CD14-positive monocyte (primary cell): ENCODE data around the gene ZFYVE28. TPM values are rescaled to one million over a fixed set of nuclear protein-coding genes. Genes with fewer than 3 reads are reported as not detected.

Source experiments
- DNase-seq, 3 donors: peaks; one replicate each; pipeline ENCODE4 v3.0.0-alpha.2; 2011 to 2022
- H2AFZ ChIP-seq: 2 replicates; pipeline ENCODE4 v1.6.0; 2012; ENCODE audit warnings: mild to moderate bottlenecking, low read depth, low read length, inconsistent platforms; ENCODE audit not compliant: insufficient read depth, poor library complexity, severe bottlenecking
- H3K27ac ChIP-seq, 2 donors: 1 replicate in 1 of 2; 2 replicates in 1 of 2; pipeline ENCODE4 v1.5.1; 2012 to 2013; ENCODE audit warnings: low read length in 2 of 2, control low read depth in 1 of 2, inconsistent platforms in 1 of 2, low read depth in 1 of 2, mild to moderate bottlenecking in 1 of 2
- H3K27me3 ChIP-seq, 2 donors: one replicate each; pipeline versions ENCODE4 v1.6.0 to v1.6.1; 2011 to 2013; ENCODE audit warnings: low read length in 2 of 2; ENCODE audit not compliant: control insufficient read depth in 2 of 2, insufficient read depth in 2 of 2
- H3K36me3 ChIP-seq, 2 donors: replicated peaks in 1 of 2; 1 replicate in 1 of 2; 2 replicates in 1 of 2; pipeline versions ENCODE4 v1.5.1 to v1.6.1; 2012 to 2013; ENCODE audit warnings: low read length in 2 of 2, control low read depth in 1 of 2, inconsistent platforms in 1 of 2, mild to moderate bottlenecking in 1 of 2; ENCODE audit not compliant: insufficient read depth in 2 of 2, control insufficient read depth in 1 of 2
- H3K4me1 ChIP-seq, 2 donors: 1 replicate in 1 of 2; 2 replicates in 1 of 2; pipeline versions ENCODE4 v1.5.1 to v1.6.1; 2012 to 2013; ENCODE audit warnings: low read length in 2 of 2, control low read depth in 1 of 2, inconsistent platforms in 1 of 2, mild to moderate bottlenecking in 1 of 2, moderate library complexity in 1 of 2; ENCODE audit not compliant: insufficient read depth in 2 of 2, control insufficient read depth in 1 of 2
- H3K4me2 ChIP-seq: replicated peaks from 2 replicates; pipeline ENCODE3; 2012; ENCODE audit warnings: low read length, moderate library complexity, mild to moderate bottlenecking; ENCODE audit not compliant: poor library complexity, severe bottlenecking; ENCODE audit errors: extremely low read depth
- H3K4me3 ChIP-seq, 3 experiments: fragments of 200-600 bp in 1 of 3; sonication (generic) in 1 of 3; replicated peaks in 1 of 3; 1 replicate in 2 of 3; 2 replicates in 1 of 3; pipeline ENCODE4 v1.5.1; 2011 to 2013; ENCODE audit warnings: low read length in 3 of 3, mild to moderate bottlenecking in 3 of 3, control low read depth in 2 of 3, low read depth in 2 of 3, inconsistent platforms in 1 of 3, moderate library complexity in 1 of 3
- H3K79me2 ChIP-seq: 2 replicates; pipeline ENCODE4 v1.6.0; 2012; ENCODE audit warnings: mild to moderate bottlenecking, control low read depth, inconsistent platforms, low read length, moderate library complexity; ENCODE audit not compliant: insufficient read depth
- H3K9ac ChIP-seq: 2 replicates; pipeline ENCODE4 v1.6.0; 2017; ENCODE audit warnings: low read length, mild to moderate bottlenecking; ENCODE audit not compliant: insufficient read depth, poor library complexity, severe bottlenecking
- H3K9me3 ChIP-seq, 2 donors: replicated peaks in 1 of 2; 1 replicate in 1 of 2; 2 replicates in 1 of 2; pipeline versions ENCODE4 v1.5.1 to v1.6.1; 2012 to 2013; ENCODE audit warnings: low read length in 2 of 2, control low read depth in 1 of 2; ENCODE audit not compliant: control insufficient read depth in 1 of 2, insufficient read depth in 1 of 2
- H4K20me1 ChIP-seq: 2 replicates; pipeline ENCODE4 v1.6.0; 2012; ENCODE audit warnings: mild to moderate bottlenecking, low read length, control low read depth, moderate library complexity; ENCODE audit not compliant: insufficient read depth
- H3K27ac Mint-ChIP-seq, 7 donors: one replicate each; pipeline ENCODE4 v1.8.0; 2020; ENCODE audit warnings: mild to moderate bottlenecking in 7 of 7, mixed read lengths in 7 of 7, moderate library complexity in 6 of 7, inconsistent platforms in 2 of 7
- H3K27me3 Mint-ChIP-seq, 3 donors: one replicate each; pipeline ENCODE4 v1.8.0; 2021 to 2022; ENCODE audit warnings: low read depth in 3 of 3, mild to moderate bottlenecking in 3 of 3, mixed read lengths in 3 of 3, moderate library complexity in 3 of 3, inconsistent platforms in 1 of 3
- H3K36me3 Mint-ChIP-seq, 2 donors: one replicate each; pipeline ENCODE4 v1.8.0; 2020; ENCODE audit warnings: mixed read lengths in 2 of 2, inconsistent platforms in 1 of 2, mild to moderate bottlenecking in 1 of 2
- H3K4me1 Mint-ChIP-seq: one replicate; pipeline ENCODE4 v1.8.0; 2020; ENCODE audit warnings: mild to moderate bottlenecking, mixed read lengths
- H3K4me3 Mint-ChIP-seq, 2 donors: one replicate each; pipeline ENCODE4 v1.8.0; 2020; ENCODE audit warnings: mild to moderate bottlenecking in 2 of 2, mixed read lengths in 2 of 2, moderate library complexity in 1 of 2
- H3K9me3 Mint-ChIP-seq, 7 donors: one replicate each; pipeline ENCODE4 v1.8.0; 2020 to 2022; ENCODE audit warnings: mixed read lengths in 7 of 7, mild to moderate bottlenecking in 6 of 7, moderate library complexity in 6 of 7, inconsistent platforms in 2 of 7
- WGBS: methylation state at CpG from one replicate; pipeline ENCODE4 v1.1.5; 2013; ENCODE audit warnings: missing lambda C conversion rate; ENCODE audit not compliant: insufficient coverage; 5-methylcytosine and 5-hydroxymethylcytosine counted together
- intact Hi-C, 2 donors: fragments of 100-400 bp; cut with micrococcal nuclease; formaldehyde crosslinking; loops; one replicate each; pipeline versions ENCODE4 v1.15.0 to v1.15.1; 2023
- polyA plus RNA-seq, 3 donors: library from polyadenylated mRNA; depleted of rRNA in 1 of 3; unstranded in 2 of 3; stranded (reverse) in 1 of 3; fragments of 300-500 nt in 2 of 3; fragments of >200 nt in 1 of 3; fragmentation: Illumina TruSeq in 2 of 3; gene quantifications; 1 replicate in 2 of 3; 2 replicates in 1 of 3; pipeline ENCODE4 v1.2.3, GENCODE V29; 2012 to 2021
- TF ChIP-seq, protein P1 (sequence below): fragments of 200-600 bp; IDR thresholded peaks from one replicate; pipeline ENCODE4 v1.8.0; 2022; ENCODE audit warnings: antibody characterized with exemption, mild to moderate bottlenecking

Gene ZFYVE28
- polyA plus RNA-seq, 3 donors, result 1.0 to 4.4 (median 1.1) TPM

DNA sequence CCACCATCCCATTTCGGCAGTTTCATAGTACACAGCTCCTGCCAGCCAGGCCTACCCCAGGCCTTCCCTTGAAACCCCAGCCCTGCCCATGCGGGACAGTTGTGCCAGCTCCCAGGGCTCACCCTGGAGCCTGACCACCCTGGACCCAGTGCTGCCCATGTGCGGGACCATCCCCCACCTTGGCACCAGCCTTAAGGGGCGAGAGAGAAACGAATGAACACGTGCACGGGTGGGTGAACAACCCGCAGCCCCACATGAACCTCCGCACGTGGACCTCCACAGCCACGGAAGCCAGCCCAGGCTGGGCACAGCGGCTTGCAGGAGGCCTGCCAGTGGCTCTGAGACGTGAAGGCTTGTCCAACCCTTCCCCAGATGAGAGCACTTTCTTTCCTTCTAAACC lies 80.5 kb downstream of the ZFYVE28 start:
- TF ChIP-seq, protein P1, sequence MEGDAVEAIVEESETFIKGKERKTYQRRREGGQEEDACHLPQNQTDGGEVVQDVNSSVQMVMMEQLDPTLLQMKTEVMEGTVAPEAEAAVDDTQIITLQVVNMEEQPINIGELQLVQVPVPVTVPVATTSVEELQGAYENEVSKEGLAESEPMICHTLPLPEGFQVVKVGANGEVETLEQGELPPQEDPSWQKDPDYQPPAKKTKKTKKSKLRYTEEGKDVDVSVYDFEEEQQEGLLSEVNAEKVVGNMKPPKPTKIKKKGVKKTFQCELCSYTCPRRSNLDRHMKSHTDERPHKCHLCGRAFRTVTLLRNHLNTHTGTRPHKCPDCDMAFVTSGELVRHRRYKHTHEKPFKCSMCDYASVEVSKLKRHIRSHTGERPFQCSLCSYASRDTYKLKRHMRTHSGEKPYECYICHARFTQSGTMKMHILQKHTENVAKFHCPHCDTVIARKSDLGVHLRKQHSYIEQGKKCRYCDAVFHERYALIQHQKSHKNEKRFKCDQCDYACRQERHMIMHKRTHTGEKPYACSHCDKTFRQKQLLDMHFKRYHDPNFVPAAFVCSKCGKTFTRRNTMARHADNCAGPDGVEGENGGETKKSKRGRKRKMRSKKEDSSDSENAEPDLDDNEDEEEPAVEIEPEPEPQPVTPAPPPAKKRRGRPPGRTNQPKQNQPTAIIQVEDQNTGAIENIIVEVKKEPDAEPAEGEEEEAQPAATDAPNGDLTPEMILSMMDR, result no peak
- Histone ChIP-seq H3K4me1 (no peaks in the 10 kb centered on the region), H2AFZ (no peak overlapping the region), H4K20me1 (no peaks in the 10 kb centered on the region), H3K9ac (no peak overlapping the region), H3K27me3 (no peaks in the 10 kb centered on the region), H3K79me2 (no peaks in the 10 kb centered on the region), H3K27ac (no peak overlapping the region), H3K36me3 (no peaks in the 10 kb centered on the region), H3K4me2 (no peak overlapping the region), H3K4me3 (no peak overlapping the region), H3K9me3 (no peaks in the 10 kb centered on the region)
- H3K4me3 Mint-ChIP-seq, result no peak overlapping the region
- intact Hi-C loops, result no loop called here
- H3K27ac Mint-ChIP-seq, result no peak overlapping the region
- H3K27me3 Mint-ChIP-seq, result peaks cover 8 to 10% (median 9%) of the 10 kb centered on the region in 3 donors
- H3K36me3 Mint-ChIP-seq, result no peaks in the 10 kb centered on the region
- peaks cover 0 to 1% (median 0%) of the 10 kb centered on the region in 7 donors for H3K9me3 Mint-ChIP-seq
- peaks cover 12% of the 10 kb centered on the region for H3K4me1 Mint-ChIP-seq
- DNase-seq, result no peak
- WGBS, result 94% methylated on average over 13 of the region's 13 CpGs

DNA sequence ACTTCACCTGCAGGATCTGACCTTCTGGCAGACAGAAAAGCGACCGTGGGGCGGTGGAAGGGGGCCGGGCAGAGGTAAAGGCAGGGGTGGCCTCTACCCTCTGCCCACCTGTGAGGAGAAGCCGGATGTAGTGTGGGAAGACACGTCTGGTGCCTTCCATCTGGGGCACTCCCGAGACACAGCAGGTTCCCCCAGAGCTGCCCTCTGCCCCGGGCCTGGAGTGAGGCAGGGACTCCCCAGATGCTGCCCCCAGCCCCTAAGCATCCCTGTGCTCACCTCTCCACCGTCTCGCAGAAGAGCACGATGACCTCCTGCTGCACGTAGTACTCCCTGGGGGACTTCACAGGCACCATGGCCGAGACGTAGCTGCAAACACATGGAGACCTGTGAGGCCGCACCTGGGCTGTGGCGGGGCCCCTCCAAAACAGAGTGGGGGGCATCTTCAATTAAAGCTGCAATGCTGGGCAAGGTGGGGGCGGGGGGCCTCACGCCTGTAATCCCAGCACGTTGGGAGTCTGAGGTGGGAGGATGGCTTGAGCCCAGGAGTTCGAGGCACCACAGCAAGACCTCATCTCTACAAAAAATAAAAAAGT lies 81.2 kb downstream of the ZFYVE28 start:
- Mint-ChIP-seq H3K9me3 (peaks cover 0 to 1% (median 0%) of the 10 kb centered on the region in 7 donors), H3K4me3 (no peak overlapping the region), H3K4me1 (peaks cover 12% of the 10 kb centered on the region), H3K36me3 (no peaks in the 10 kb centered on the region), H3K27me3 (peaks cover 8 to 11% (median 9%) of the 10 kb centered on the region in 3 donors), H3K27ac (no peak overlapping the region)
- no peaks in the 10 kb centered on the region for H3K27me3 ChIP-seq
- no peak overlapping the region for H3K4me2 ChIP-seq
- H3K4me1 ChIP-seq, result no peaks in the 10 kb centered on the region
- no peak overlapping the region for H3K4me3 ChIP-seq
- TF ChIP-seq, protein P1, result no peak
- no peak overlapping the region for H2AFZ ChIP-seq
- H3K79me2 ChIP-seq, result no peaks in the 10 kb centered on the region
- no peaks in the 10 kb centered on the region for H4K20me1 ChIP-seq
- no peaks in the 10 kb centered on the region for H3K36me3 ChIP-seq
- no peak overlapping the region for H3K9ac ChIP-seq
- intact Hi-C loops, result no loop called here
- 94% methylated on average over 15 of the region's 20 CpGs for WGBS
- peak in 1 of 3 donors; percentile 1 for DNase-seq
- no peak overlapping the region for H3K27ac ChIP-seq
- no peaks in the 10 kb centered on the region for H3K9me3 ChIP-seq
